GM10847 (cell line): Measurements from ENCODE around the gene CD68.

Experiments
- POLR2A ChIP-seq: IDR thresholded peaks from 2 replicates; pipeline ENCODE4 v1.6.1; 2011; ENCODE audit not compliant: insufficient read length; ENCODE audit errors: extremely low read depth

CD68 gene, protein sequence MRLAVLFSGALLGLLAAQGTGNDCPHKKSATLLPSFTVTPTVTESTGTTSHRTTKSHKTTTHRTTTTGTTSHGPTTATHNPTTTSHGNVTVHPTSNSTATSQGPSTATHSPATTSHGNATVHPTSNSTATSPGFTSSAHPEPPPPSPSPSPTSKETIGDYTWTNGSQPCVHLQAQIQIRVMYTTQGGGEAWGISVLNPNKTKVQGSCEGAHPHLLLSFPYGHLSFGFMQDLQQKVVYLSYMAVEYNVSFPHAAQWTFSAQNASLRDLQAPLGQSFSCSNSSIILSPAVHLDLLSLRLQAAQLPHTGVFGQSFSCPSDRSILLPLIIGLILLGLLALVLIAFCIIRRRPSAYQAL

DNA sequence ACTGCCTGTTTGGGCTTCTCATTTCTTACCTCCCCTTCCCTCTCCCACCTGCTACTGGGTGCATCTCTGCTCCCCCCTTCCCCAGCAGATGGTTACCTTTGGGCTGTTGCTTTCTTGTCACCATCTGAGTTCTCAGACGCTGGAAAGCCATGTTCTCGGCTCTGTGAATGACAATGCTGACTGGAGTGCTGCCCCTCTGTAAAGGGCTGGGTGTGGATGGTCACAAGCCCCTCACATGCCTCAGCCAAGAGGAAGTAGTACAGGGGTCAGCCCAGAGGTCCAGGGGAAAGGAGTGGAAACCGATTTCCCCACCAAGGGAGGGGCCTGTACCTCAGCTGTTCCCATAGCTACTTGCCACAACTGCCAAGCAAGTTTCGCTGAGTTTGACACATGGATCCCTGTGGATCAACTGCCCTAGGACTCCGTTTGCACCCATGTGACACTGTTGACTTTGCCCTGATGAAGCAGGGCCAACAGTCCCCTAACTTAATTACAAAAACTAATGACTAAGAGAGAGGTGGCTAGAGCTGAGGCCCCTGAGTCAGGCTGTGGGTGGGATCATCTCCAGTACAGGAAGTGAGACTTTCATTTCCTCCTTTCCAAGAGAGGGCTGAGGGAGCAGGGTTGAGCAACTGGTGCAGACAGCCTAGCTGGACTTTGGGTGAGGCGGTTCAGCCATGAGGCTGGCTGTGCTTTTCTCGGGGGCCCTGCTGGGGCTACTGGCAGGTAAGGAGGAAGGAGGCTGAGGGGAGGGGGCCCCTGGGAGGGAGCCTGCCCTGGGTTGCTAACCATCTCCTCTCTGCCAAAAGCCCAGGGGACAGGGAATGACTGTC, at the start of gene CD68:
Gene CD68 (plus strand): TSS at position 638 of the 833 bp plus-strand sequence. CDS start 40 bp downstream, at position 678.
- peak; percentile 42 for TF ChIP-seq POLR2A

DNA sequence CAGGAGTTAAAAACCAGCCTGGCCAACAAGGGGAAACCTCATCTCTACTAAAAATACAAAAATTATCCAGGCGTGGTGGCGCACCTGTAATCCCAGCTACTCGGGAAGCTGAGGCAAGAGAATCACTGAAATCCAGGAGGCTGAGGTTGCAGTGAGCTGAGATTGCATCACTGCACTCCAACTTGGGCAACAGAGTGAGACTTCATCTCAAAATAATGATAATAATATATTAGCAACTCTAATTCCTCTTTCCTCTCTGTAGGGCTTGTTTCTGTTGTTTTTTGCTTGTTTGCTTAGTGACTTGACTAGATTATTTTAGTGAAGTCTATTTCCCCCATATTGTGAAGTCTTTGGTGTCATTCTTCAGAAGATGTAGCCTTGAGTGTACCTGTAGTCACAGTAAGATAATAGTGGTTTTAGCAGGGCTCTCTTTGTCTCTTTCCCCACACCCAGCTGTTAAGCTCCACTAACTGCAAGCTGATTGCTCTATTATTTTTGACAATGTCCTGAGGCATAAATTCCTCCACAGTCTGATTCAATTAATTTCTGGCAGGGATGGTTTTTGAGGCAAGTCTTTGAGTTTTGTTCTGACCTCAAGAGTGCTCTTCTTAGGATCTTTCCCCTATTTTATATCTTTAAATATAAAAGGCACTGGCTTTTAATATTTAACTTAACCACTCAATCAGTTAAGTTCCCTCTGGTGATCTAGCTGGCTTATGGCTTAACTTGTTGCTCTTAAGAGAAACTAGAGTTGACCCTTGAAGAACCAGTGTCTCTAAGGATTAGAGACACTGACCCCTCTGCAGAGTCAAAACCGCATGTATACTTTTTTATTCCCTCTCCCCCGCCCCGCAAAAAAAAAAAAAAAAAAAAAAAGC, 49.2 kb upstream of the CD68 start:
- no peak for TF ChIP-seq POLR2A

DNA sequence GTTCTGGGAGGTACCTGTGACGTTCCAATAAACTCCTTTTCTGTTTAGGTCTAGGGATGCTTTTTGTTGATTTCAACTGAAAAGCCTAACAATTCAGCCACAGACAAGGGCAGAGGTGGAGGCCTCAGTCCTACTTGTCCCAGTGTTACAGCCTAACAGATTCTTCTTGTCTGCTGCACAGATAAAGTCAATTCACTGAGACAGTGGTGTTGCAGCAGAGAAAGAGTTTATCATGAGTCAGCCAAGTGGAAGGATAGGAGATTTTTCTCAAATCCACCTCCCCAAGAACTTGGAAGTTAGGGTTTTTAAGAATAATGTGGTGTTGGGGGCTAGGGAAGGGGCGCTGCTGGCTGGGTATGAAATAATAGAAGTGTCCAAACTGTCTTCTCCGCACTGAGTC, 41.4 kb upstream of the CD68 start:
- no peak for TF ChIP-seq POLR2A

DNA sequence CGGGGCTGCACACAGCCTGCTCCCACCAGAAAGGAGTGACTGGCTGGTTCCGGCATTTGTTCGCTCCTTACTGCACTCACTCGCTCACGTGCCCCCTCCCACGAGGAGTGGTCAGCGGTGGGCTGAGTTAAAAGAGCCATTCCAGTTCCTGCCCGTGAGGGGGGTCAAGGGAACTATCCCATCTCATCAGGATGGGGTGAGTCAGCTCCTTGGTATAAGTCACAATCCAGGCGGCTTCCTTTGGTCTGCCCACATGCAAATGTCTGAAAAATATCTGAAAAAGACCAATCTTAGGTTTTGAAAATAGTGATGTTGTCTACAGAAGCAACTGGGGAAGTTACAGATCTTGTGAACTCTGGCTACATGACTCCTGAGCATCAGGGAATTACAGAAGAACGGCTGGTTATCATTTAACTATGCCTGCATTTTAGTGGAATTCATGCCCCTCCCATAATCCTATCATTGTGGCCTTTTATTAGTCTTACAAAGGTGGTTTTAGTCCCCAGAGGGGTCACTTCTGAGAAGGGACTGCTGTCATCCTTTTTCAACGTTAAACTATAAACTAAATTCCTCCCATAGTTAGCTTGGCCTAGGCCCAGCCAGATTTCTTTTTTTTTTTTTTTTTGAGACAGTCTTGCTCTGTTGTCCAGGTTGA, 40.4 kb upstream of the CD68 start:
- TF ChIP-seq POLR2A = no peak

DNA sequence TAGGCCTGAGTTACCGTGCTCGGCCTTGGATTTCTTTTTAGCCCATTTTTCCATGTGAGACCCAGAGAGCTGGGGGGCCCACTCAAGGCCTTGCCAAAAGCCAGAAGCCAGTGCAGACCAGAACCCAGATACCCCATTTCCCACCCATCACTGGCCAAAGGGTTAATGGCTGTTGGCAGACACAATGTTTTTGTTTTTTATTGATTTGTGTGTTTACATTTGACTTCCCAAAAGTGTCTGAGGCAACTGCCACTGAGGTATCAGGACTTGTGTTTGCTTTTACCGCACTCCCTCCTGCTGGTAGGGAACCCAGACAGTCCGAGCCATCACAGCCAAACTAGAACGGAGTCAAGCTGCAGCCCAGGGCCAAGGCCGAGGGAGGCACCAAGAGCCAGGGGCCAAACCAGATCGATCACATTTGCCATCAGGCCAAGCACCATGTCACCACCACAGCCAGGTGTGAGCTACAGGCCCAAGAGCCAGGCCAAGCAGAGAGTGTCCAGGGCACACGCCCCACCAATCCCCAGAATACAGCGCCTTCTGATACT, 38.3 kb upstream of the CD68 start:
- no peak for TF ChIP-seq POLR2A

DNA sequence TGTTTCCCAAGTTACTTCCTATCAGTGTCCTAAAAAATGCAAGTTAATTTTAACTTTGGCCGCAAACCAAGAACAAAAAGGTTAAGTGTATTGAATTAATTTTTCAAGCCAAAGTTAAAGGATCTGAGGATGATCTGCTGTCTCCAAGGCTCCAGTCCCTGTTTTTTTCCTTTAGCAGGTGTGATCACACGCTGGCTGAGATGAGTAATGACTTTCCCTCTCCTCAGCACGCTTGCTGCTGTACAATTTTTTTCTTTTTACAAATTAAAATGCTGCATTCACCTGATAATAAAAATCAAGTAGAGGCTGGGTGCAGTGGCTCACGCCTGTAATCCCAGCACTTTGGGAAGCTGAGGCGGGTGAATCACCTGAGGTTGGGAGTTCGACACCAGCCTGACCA, 34.5 kb upstream of the CD68 start:
- TF ChIP-seq POLR2A = no peak

DNA sequence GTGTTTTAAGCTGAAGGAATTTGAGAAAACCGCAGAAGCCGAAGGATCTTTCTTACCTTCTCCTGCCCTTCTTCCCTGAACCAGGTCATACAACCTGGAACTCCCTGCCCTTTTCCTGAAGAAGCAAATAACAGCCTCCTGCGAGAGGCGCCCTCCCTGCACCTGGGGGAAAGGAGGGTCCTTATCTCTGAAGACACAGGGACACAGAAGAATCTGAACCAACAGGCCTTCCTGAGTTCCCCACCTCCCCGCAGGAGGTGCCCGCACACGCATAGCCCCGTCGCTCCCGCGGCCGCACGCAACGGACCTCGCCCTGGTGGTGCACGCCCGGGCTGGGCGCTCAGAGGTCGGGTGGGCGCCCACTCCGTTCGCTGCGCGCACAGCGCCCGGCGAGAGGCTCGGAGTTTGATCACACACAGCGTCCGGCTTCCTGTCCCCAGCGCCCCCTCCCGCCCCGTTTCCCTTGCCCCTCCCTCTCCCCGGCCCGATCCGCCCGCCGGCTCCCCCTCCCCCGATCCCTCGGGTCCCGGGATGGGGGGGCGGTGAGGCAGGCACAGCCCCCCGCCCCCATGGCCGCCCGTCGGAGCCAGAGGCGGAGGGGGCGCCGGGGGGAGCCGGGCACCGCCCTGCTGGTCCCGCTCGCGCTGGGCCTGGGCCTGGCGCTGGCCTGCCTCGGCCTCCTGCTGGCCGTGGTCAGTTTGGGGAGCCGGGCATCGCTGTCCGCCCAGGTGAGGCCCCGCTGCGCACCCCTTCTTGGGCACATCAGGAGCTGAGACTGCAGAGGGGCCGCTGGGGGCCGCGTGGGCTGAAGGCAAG, 30.6 kb upstream of the CD68 start, which contains the start of gene TNFSF12:
Gene TNFSF12 (plus strand): TSS at position 474 of the 816 bp plus-strand sequence. CDS start 96 bp downstream, at position 570.
- peak; percentile 52 for TF ChIP-seq POLR2A

DNA sequence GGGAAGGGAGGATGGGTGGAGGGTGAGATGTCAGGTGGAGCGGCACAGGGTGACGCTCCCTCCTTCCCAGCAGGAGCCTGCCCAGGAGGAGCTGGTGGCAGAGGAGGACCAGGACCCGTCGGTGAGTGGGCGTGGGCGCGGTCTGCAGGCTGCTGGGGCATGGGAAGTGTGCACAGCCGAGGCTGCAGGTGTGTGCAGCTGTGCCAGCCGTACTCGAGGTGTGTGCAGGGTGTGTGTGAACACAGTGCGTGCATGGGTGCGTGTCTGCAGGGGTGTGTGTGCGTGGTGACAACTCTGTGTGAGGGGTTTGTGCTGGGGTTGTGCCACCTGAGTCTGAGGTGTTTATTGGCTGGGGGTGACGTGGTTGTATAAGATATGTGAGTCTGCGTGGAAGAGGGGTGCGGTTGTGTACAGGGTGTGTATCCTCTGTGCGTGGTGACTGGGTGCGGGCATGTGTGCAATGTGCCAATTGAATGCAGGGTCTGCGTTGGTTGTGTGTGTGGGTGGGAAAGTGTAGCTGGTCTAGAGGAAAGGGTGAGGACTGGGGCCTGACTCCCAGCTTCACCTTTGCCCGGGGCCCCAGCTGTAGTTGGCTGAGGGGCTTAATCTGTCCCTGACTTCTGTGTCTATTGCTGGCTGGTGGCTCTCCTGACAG, 29.9 kb upstream of the CD68 start:
- TF ChIP-seq POLR2A = no peak

DNA sequence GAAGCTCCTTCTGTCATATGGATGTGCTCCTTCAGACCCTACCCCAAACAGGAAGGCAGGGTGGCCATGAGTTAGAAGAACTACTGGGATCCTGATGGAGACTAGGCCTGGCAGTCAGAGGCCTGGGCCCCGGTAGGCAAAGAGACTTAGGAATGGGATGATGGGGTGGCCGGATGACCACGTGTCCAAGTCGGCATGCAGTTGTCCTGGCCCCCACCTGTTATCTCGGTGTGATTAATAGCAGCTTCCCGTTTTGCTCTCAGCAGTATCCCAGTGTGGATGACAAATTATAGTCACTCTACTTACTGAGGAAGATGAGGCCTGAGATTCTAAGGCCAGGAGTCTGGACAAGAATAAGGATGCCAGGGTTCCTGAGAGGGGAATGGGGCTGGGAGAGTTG, 29.1 kb upstream of the CD68 start:
- TF ChIP-seq POLR2A = no peak

DNA sequence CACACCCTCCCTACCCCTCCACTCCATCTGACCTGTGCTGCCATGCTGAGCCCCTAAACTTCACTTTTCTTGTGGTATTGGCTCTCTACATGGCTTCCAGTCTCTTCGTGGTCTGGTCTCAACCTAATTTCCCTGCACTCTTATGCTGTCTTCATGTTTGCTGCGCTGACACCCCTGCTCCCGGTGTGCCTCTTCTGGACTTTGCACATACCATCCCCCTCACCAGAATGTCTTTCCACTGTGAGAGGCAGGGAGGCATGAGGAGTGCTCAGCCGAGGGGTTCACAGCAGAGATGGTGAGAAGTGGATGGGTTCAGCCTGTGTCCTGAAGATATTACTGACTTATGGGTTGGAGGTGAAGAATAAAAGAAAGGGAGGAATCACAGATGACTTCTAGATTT, 28.0 kb upstream of the CD68 start:
- TF ChIP-seq POLR2A = no peak

DNA sequence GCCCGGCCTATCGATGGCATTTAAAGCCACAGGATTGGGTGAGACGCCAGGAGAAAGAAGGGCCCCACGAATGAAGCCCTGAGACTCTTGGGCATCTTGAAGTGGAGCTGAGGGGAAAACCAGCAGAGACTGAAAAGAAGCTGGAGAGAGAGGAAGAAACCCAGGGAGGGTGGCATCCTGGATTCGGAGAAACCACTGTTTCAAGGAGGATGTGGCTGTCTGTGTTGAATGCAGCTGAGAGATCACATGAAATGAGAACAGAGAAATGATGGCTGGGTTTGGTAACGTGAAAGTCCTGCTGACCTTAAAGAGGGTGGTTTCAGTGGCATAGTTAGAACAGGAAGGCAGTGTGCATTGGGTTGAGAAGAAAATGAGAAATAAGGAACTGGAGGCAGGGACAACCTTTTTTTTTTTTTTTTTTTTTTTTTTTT, 26.8 kb upstream of the CD68 start:
- TF ChIP-seq POLR2A = no peak

DNA sequence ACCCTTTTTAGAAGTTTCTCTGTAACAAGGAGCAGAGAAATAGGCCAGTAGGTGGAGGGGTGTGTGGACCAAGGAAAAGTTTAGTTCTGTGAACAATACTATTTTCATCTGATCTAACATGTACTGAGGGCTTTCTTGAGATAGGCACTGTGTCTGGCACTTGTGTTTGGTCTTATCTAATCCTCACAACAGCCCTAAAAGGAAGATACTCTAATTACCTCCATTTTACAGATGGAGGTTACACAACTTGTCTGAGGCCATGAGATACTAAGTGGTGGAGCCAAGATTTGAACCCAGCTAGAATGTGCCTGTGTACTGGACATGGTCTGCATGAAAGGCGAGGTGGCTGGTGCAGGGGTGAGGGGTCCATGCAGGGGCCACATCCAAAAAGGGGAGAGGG, 26.1 kb upstream of the CD68 start:
- no peak for TF ChIP-seq POLR2A

DNA sequence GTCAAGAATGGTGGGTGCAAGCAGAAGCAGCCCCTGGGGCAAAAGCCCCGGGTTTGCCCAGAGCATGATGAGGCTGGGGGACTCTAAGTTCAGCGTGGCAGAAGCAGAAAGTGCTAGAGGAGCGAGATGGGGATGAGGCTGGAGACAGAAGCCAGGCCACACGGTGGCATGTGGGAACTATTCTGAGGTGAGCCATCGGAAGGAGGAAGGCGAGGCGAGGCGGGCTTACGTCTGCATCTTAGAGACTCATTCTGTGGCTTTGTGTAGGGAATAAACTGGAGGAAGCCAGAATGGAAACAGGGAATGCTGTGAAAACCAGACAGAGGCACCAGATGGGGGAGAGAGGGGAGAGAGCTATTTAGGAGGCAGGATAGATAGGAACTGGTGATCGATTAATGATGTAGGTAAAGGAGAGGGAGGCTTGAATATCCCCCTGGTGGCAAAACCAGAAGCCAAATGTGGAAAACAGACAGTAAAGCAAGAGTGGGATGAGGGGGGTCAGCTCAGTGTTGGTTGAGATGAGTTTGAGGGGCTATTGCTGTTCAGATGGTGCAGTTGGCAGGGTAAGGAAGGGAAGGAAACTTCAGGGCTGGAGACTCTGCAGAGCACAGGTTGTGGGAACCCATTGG, 24.0 kb upstream of the CD68 start:
- TF ChIP-seq POLR2A = no peak
